ENCODE data around the gene KHDRBS1.
"Not testable (repeated sequence)": the region's sequence is repeated elsewhere in the genome, so short reads cannot be mapped to it uniquely, and the experiment has no call there.

The KHDRBS1 gene

DNA sequence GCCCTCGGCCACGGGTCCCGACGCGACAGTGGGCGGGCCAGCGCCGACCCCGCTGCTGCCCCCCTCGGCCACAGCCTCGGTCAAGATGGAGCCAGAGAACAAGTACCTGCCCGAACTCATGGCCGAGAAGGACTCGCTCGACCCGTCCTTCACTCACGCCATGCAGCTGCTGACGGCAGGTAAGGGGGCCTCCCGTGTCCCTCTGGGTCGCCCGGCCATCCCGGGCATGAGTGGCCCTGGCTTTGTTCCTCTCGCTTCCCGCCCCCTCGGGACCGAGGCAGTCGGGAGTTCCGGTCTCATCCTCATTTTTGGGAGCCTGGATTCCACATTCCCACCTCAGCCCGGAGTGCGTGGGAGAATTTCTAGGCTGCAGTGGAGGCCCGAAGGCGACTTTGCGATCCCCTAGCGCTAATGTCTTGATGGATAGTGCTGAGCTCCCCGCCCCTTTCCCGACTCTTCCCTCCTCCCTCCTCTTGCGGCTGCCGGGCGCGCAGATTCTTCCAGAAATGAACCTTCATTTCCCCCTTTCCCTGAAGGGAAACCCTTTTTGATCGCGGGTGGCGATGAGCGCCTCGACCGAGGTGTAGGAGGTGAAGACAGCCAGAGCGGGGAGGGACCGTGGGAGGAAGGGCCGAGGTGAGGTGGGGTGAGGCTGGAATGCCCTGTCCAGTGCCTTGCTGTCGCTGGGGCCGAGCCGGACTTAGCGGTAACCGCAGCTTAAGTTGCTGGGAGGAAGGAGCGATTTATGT is 705 bp downstream of the KHDRBS1 start:
- peak; percentile 51 for DNase-seq

GRCh38 chr1:32014948-32015273 is 1.2 kb downstream of the KHDRBS1 start:
- DNase-seq: no peak

DNA sequence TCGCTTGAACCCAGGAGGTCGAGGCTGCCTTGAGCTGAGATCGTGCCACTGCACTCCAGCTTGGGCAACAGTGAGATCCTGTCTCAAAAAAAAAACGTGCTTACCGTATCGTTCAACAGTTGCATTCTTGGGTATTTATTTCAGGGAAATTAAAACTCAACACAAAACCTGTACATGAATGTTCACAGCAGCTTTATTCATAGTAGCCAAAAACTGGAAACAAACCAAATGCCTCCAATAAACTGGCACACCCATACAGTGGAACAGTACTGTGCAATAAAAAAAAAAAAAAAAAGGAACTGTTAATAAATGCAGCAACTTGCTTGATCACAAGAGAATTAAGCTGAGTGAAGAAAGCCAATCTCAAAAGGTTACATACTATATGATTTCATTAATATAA is 6.7 kb downstream of the KHDRBS1 start:
- no peak for DNase-seq

DNA sequence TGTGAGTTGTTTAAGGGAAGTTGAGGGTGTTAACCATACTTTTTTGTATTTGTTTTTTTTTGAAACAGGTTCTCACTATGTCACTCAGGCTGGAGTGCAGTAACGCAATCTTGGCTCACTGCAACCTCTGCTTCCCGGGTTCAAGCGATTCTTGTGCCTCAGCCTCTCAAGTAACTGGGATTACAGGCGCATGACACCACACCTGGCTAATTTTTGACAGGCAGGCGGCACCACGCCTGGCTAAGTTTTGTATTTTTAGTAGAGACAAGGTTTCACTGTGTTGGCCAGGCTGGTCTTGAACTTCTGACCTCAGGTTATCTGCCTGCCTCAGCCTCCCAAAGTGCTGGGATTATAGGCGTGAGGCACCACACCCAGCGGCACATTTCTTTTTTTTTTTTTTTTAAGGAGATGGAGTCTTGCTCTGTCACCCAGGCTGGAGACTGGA is 7.9 kb downstream of the KHDRBS1 start:
- DNase-seq: not testable (repeated sequence)

GRCh38 chr1:32023351-32023750 is 9.7 kb downstream of the KHDRBS1 start:
- DNase-seq: no peak

GRCh38 chr1:32025515-32025914 is 11.8 kb downstream of the KHDRBS1 start:
- DNase-seq: no peak

DNA sequence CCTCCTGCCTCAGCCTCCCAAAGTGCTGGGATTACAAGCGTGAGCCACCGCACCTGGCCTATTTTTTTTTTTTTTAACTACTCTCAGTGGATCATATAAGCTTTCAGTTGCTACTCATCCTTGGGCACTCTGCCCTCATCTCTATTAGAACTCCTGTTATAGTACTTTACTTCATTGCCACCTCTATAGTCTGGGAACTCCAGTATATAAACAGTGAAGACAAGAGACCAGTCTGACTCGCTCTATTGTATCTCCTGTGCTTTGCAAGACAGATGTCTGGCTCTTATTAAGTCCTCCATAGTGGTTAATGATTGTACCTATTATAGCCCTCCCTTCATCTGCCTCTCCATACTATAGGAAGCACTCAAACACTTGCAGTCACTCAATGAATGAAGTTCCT is 15.1 kb downstream of the KHDRBS1 start:
- DNase-seq: no peak

GRCh38 chr1:32031578-32032274 is 18.1 kb downstream of the KHDRBS1 start:
- no peak for DNase-seq

- DNase-seq: no peak
These were observed 18.6 kb downstream of the KHDRBS1 start for GRCh38 chr1:32032275-32032615.

GRCh38 chr1:32035119-32035518 is 21.5 kb downstream of the KHDRBS1 start:
- no peak for DNase-seq

DNA sequence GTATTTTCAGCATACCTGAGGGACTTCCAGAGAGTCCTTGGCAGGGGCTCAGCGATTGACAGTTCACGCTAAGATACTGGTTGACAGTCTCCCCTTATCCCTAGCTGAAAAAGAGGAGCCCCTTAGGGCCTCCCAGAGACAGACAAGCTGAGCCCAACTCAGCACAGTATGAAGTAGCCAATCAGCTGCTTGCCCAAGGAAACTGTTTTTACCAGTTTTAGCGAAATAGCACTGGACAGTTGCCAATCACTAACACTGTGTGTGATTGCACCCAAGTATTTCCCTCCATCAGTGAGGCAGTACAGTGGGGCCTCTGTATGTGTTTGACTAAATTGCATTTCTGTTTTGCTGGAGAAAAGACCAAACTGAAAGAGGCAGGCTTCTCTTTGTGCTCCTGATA is 27.0 kb downstream of the KHDRBS1 start:
- DNase-seq: no peak

- DNase-seq: no peak
These were observed 28.7 kb downstream of the KHDRBS1 start for GRCh38 chr1:32042330-32042729.

DNA sequence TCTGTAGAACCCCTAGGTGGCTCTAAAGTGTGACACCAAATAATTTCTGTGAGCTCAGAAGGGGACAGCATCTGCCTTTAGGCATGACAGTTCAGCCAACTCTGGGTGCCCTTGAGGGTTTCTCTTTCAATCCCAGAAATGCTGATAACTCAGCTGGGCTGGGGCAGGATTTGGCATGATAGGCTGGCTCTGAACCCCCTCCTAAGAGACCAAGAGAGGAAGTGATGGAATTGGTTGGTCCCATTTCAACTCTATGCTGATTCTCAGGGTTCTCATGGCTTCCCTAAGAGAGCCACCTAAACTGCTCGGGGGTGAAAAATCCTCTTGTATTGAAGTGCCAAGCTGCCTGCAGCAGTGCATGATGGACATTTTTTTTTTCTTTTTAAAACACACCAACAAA is 30.6 kb downstream of the KHDRBS1 start:
- DNase-seq: no peak

GRCh38 chr1:32045772-32046171 is 32.1 kb downstream of the KHDRBS1 start:
- DNase-seq: no peak

GRCh38 chr1:32047701-32048100 is 34.0 kb downstream of the KHDRBS1 start:
- DNase-seq: no peak

GRCh38 chr1:32048440-32048839 is 34.8 kb downstream of the KHDRBS1 start:
- DNase-seq: no peak

DNA sequence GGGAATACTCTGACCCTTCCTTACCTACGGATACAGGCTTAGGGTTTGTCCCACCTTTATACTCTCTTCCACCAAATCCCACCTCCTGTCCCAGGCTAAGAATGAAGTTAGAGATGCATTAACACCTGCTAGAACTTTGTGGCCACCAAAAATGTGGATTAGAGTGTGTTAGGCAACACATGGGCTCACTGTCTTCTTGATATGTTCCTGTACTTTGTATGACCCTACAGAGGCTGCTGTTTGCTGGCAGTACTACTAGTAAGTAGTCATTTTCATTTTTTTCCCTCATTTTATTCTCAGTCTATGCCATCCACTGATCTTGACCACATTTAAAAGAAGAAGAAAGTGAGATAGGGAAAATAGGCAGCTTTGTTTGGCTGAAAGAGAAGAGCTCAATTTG is 38.0 kb downstream of the KHDRBS1 start:
- DNase-seq: no peak

GRCh38 chr1:32052887-32053286 is 39.2 kb downstream of the KHDRBS1 start:
- DNase-seq: no peak

DNA sequence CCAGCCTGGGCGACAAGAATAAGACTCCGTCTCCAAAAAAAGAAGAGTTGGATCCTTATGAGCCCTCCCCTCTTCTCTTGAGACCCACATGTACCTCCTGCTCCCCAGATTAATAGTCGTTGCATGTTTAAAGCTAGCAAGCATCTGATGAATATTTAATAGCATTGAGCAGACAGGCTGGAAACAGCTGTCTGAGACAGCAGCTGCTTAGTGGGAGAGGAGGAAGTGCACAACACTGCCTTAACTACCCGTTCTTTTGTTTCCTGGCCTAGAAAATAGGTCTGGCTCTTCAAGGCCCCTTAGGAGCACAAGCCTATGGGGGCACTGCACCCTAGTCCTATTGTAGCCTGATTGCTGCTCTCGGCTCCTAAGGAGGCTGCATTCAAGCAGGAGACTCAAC is 41.7 kb downstream of the KHDRBS1 start:
- no peak for DNase-seq

- no peak for DNase-seq
These were observed 42.9 kb downstream of the KHDRBS1 start for GRCh38 chr1:32056598-32056997.

- no peak for DNase-seq
These were observed 47.2 kb downstream of the KHDRBS1 start for GRCh38 chr1:32060914-32061313.

GRCh38 chr1:32062867-32063230 is 49.2 kb downstream of the KHDRBS1 start:
- no peak for DNase-seq

DNA sequence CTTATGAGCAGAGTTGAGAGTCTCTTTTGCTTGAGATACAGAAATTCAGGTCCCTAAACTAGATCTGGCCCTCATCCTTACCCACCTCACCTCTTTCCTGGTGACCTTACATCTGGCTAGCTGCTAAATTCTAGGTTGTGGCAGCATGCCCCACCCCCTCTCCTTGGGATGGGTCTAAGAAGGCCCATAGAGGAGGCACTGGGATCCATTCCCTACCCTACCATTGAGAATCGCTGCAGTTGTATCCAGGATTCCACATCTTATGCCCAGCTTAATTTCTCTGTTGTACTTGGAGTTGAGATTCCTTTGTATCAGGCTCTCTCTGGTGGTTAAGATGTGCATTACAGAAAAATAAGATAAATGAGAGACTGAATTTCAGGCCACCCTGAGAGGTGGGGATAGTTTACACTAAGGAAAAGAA is 49.6 kb downstream of the KHDRBS1 start:
- DNase-seq: no peak

DNA sequence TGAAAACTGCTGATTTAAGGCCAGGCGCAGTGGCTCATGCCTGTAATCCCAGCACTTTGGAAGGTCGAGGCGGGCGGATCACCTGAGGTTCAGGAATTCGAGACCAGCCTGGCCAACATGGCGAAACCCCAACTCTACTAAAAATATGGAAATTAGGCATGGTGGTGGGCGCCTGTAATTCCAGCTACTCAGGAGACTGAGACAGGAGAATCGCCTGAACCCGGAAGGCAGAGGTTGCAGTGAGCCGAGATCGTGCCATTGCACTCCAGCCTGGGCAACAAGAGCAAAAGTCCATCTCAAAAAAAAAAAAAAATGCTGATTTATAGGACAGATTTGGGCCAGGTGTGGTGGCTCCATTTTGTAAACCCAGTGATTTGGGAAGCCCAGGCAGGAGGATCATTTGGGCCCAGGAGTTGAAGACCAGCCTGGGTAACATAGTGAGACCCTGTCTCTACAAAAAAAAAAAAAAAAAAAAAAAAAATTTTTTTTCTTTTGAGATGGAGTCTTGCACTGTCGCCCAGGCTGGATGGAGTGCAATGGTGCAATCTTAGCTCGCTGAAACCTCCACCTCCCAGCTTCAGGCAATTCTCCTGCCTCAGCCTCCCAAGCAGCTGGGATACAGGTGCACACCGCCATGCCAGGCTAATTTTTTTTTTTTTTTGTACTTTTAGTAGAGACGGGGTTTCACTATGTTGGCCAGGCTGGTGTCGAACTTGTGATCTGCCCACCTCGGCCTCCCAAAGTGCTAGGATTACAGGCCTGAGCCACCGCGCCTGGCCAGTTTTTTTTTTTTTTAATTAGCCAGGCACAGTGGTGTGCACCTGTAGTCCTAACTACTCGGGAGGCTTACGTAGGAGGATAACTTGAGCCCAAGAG is 52.2 kb downstream of the KHDRBS1 start:
- not testable (repeated sequence) for DNase-seq
